ENCODE data around the gene LTBP3.
A peak's percentile ranks its signal among the peaks of the same experiment; 100 is the strongest.

The LTBP3 gene

DNA sequence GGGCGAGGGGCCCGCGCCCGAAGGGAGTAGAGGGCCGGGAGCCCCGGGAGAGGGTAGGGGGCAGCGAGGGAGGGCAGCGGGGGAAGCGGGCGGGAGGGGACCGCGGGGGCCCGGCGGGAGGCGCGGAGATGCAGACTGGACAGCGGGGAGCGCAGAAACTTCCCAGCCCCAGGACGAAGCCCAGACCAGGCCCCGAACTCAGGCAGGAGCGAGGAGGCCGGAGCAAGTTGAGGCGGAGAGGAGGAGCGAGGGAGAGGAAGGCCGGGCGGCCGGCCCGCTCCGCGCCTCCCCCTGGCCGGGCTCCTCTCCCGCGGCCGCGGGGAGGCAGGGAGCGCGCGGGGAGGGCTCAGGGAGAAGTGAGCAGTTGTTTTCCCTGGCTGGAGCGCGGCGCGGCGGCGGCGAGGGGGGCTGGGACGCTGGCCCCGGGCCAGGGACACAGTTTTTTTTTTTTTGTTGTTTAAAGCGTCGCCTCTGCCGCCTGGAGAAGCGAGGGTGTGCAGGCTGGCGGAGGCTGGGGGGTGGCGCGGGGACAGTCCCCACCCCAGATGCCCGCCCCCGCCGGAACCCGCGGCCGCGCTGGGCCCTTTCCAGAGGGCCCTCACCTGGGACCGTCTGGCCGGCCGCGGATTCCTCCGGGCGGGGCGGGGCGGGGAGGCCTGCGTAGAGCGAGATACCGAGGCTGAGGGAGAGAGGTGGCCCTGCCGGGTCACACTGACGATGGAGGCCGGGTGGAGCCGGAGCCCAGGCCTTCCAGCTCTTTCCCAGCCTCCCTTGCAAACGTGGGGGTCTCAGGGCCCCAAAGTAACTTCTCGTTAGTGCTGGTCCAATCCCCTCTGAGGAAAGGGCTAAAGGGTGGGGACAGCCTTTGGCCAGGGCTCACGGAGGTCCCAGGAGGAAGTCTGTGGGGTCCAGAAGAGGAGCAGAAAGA, at the start of gene LTBP3:
TSS of gene LTBP3 (minus strand) at position 358 of the 928 bp plus-strand sequence. CDS start 400 bp downstream, outside the sequence.
- DNase-seq (ENCODE audit: low read depth): no peak

DNA sequence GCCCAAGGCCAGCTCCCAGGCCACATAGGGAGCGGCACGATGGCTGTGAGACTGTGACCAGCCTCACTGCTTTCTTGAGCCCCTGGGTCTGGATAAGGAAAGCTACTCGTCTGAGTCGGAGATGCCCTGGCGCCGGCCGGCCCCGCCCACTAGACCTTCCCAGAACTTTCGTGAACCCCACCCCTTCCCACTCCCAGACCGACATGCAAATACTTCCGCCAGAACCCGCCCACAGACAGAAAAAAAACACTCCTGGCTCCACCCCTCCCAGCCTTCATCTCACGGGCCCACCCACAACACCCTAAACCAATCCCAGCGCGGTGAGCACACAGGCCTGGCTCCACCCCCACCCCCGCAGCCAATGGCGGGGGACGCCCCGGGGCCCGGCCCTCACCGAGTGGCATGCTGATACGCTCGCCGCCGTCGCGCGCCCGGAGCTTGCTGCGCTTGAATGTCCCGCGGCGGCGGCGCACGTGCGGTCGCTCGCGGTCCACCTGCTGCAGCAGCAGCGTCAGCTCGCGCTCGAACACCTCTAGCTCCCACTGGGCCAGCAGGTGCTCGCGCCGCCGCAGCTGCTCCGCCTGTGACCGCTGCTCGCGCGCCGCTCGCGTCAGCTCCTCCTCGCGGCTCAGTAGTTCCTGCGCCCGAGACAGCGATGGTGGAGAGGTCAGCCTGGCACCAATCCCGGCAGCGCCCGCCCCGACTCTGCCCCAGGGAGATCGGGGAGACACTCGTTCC, 48.9 kb upstream of the LTBP3 start:
- no peak for DNase-seq (ENCODE audit: low read depth)

DNA sequence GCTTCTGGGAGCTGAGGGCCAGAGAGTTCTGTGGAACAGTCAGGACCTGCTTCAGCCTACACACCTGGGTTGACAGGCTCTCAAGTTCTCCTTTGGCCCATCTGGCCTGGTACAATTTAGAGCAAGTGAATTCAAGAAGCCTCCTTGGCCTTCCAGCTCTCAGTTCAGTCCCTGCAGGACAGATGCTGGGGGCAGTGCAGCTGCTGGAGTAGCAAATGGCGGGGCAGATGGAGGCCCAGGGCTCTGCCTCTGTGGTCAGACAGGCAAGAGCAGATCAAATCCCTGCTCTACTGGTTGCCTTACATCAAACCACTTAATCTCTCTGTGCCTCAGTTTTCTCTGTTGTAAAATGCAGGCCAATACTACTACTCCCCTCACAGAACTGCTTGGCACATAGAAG, 46.1 kb upstream of the LTBP3 start:
- no peak for DNase-seq (ENCODE audit: low read depth)

DNA sequence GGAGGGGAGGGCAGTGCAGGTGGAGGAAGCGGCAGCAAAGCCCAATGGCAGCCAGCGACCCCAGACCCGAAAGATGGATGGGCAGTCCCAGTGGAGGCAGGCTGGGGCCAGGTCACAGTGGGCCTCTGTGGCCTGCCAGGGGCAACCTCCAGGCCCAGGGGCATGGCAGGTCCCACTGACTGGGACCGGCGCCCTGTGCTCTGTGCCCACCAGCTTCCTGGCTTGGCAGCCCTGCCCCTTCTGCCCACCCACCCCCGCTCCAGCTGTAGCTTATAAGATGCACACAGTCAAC, 41.7 kb upstream of the LTBP3 start:
- DNase-seq (ENCODE audit: low read depth): no peak

DNA sequence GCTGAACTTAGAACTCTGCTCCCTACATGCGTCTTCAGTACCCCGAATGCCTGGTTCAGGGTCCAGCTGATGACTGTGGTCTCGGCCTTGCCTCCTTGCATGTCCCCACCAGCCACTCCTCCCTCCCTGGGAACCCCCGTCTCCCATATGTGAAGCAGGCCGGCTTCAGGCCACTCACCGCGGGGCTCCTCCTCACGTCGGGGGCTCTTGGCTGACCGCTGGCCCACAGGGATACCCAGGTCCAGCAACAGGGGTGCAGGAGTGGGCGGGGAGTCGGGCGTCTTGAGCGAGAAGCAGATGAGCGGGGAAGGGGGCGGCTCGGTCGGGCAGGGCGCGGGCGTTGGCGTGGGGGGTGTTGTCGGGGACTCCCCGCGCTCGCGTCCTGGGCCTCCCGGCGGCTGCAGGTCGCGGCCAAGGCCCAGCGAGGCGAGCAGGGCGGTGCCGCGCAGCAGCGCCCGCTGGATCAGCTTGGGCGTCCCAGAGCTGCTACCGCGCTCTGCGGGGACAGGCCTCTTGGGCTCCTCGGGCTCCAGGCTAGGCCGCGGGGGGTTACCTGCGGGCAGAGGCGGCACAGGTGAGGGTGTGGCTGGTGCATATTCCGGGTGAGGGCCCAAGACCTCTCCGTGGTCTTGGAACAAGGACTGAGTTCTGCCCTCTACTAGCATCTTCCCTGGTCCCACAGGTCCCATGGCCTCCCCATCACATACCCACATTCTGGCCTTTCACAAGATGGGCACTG, 41.2 kb upstream of the LTBP3 start:
- DNase-seq (ENCODE audit: low read depth): no peak

DNA sequence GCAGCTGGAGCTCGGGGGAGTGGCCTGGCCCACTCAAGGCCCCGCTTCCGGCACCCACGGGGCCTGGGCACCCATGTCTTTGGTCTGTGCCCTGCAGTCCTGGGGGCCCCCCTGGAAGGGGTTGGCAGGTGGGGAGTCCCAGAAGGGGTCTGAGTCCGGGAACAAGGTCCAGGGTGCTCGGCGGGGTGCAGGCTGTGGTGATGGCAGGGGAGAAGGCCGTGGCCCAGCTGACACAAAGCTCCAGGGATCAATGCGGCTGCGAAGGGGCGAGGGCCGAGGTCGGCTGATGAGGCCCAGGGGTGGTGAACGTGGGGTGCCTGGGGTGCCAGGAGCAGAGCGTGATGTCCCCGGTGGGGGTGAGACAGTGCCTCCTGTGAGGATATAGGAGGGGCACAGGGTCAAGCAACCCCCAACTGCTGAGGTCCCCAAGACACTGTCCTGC, 40.1 kb upstream of the LTBP3 start:
- no peak for DNase-seq (ENCODE audit: low read depth)

DNA sequence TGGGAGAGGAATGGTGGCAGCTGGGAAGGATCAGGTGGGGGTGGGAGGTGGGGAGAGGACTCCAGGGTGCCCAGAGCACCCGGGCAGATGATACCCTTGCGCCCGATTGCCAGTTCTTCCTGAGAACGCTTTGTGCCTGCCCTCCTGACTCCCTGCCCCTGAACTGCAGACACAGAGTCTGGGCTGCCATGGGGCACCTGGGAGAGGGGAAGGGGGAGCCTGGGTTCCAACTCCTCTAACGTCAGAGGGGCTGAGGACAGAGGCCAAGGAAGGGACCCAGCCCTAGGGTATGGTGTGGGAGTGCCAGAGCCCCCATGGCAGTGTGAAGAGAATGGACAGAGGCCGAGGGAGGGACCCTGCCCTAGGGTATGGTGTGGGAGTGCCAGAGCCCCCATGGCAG, 38.4 kb upstream of the LTBP3 start:
- no peak for DNase-seq (ENCODE audit: low read depth)

DNA sequence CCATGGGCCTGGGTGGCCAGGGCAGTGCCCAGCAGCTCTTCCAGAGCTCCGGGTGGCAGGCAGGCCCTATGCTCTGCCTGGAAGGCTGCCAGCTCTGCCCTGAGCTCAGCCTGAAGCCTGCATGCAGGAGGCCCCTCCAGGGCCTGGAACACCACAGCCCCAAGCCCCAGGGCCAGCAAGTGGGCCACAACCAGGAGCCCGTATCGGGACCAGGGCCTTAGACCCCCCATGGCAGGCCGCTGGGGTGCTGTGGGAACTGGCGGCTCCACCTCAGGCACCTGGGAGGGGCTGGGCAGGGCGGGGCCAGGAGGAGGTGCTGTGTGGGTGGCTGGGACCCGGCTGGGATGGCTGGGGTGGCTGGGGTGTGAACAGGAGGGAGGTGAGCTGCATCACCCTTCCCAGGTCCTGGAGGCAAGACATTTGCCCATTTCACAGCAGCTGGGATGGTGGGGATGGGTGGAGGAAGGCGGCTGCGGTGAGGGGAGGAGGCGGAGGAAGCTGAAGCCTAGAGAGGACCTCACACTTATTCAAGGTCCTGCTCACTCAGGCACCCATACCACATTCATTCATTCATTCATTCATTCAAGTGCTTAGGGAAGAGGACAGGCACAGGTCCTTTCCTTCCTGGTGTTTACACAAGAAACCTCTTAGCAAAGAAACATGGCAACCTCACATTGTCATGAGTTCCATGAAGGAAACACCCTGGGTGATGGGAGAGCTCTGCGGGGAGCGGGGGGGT, 37.6 kb upstream of the LTBP3 start, which contains the start of gene KCNK7:
TSS of gene KCNK7 (minus strand) at position 258 of the 739 bp plus-strand sequence. CDS start at position 230, 28 bp downstream.
- no peak for DNase-seq (ENCODE audit: low read depth)

DNA sequence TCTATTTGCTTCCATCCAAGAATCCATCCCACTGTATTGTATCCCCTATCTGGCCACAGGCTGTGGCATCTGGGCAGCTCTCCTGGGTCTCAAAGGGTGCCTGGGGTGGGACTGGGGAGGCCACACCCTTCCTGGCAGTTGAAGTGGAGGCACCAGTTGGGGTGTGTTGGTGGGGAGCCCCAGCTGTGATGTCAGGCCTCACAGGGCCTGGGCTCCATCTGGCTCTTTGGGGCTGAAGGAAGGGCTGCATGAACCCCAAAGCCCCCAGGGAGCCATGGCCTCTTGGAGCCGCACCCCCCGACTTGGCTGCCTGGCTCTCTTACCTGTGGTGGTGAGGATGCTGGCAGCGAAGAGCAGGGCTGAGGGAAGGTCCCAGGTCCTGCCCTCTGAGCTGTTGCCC, 37.0 kb upstream of the LTBP3 start:
- DNase-seq (ENCODE audit: low read depth): no peak

DNA sequence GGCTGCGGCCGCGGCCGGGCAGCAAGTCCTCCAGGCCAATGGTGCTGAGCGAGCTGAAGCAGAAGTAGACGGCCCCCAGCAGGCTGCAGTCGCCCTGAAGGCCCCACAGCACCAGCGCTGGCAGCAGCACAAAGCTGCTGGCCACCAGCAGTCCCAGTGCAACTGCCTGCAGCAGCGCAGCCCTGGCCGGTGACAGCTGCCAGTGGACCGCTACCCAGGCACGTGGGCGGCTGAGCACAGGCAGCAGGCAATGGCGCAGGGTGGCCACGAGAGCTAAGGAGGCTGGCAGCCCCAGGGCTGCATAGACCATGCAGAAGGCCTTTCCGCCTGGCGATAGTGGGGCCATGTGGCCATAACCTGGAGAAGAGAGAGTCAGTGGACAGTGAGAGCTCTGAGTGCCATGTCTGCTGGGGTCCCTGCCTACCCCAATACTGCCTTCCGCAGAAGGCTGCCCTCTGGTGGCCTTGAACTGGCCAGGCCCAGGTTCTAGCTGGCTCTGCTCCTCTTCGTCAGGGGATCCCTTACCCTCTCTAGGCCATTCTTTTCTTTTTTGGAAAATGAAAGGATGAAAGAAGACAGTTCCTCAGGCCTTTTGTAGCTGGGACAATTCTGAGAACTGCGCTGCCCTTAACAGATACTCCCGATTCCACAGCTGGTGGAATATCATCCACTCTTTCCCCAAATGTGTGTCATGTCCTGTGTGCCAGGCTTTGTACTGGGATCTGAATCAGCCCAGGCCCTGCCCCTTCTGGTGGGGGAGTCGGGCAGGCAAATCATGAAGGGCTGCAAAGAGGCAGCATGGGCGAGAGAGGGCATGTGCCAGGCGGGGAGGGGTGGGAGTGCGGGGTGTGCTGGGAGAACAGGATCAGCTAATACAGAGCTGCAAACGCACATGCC, 35.6 kb upstream of the LTBP3 start:
- no peak for DNase-seq (ENCODE audit: low read depth)

DNA sequence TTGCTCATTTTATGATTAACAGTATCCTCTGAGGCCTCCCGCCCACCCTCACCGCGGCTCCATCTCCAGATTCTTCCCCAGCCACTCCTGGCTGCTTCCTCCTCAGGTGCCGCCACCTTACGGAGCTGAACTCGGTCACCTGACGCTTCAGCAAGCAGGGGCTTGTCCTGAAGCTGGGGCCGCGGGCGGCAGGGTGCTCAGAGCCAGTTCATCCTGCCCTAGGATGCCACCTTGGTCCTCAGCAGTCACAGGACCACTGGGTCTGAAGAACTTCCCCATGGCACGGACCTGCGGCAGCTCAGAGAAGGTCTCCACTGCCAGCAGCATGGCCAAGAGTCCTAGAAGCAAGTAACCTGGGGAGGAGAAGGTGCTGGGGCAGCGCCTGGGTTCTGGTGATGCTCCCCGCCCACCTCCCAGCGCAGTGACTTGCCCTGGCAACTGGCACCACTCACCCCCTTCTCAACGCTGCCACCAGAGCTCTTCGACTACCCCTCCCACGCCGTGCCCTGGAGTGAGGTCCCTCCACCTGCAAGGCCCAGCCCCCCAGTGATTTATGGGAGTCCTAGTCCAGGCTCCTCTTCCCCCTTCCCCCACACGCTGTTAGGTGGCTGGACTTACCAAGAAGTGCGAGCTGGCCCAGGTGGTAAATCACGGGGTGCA, 34.8 kb upstream of the LTBP3 start:
- no peak for DNase-seq (ENCODE audit: low read depth)

DNA sequence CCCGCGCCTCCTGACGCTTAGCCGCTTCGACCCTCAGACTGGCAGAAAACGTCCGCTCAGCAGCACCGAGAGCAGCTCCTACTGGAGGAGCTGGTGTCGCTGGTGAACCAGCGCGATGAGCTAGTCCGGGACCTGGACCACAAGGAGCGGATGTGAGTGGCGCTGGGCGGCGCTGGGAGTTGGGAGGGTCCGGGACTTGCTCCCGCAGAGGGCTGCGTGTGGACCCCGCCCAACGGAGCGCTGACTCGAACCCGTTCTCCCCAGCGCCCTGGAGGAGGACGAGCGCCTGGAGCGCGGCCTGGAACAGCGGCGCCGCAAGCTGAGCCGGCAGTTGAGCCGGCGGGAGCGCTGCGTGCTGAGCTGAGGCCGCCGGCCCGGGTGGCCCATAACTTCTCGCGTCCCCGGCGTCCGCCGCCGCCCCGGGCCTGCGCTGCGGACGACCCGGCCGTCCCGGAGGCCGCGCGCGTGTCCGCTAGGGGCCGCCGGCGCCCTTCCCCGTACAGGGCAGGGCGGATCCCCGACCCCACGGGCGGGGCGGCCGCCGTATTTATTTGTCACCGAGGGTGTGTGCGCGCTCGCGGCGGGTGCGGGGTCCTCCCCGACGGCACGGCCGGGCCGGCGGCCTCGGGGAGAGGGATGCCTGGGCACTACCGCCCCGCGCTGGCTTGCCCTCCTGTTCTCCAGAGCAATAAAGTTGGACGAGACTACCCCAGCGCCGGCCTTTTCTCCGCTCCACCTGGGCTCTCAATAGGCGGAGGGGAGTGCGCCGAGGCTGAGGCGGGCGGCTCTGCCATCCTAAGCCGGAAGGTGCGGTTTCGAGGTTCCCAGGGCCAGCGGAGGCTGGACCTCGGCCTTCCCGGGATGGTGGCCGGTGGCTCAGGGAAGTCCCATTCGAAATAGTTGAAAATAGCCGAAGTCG, 34.0 kb upstream of the LTBP3 start:
- no peak for DNase-seq (ENCODE audit: low read depth)

DNA sequence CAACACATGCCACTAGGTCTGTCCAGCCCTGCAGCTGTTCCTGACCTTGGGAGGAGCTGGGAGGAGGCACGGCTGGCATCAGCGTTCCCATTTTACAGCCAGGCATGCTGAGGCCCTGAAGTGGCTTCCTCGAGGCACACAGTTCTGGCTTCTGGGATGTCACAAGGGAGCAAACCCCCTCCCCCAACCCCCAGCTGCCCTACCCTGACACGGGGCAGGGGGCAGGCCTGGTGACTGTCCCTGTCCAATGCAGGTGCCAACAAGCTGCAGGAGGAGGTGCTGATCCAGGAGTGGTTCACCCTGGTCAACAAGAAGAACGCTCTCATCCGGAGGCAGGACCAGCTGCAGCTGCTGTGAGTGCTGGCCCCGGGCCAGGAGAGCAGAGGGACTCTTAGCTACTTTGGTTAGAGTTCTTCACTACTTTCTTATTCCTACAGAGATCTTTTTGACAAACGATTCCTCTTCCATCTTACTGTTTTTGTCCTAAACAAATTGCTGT, 32.1 kb upstream of the LTBP3 start:
- no peak for DNase-seq (ENCODE audit: low read depth)

DNA sequence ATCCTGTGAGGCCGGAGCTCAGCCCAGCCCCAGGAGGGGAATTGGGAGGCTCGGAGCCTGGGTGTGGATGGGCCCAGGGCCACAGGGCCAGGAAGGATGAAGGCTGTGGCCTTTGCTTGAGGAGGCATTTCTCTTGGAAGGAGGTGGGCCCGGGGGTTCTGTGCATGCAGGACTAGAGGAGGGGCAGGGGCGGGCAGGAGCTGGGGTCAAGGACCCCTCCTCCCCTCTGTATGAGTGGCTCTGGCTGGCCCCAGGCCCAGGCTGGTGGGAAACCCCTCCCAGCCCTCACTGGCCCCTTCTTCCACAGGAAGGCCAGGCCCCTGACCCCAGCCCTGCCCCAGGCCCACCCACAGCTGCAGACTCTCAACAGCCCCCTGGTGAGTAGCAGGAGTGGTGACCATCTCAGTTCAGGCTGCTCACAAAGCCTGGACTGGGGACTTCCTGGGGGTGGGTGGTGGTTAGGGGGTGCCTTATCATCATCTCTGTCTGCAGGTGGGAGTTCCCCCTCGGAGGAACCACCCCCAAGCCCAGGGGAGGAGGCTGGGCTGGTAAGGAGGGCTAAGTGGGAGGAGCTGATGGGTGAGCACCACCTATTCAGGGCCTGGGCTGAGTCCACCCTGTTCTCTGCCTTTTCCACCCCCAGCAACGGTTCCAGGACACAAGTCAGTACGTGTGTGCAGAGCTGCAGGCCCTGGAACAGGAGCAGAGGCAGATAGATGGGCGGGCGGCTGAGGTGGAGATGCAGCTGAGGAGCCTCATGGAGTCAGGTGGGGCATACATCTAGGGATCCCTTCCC, 31.5 kb upstream of the LTBP3 start:
- no peak for DNase-seq (ENCODE audit: low read depth)

DNA sequence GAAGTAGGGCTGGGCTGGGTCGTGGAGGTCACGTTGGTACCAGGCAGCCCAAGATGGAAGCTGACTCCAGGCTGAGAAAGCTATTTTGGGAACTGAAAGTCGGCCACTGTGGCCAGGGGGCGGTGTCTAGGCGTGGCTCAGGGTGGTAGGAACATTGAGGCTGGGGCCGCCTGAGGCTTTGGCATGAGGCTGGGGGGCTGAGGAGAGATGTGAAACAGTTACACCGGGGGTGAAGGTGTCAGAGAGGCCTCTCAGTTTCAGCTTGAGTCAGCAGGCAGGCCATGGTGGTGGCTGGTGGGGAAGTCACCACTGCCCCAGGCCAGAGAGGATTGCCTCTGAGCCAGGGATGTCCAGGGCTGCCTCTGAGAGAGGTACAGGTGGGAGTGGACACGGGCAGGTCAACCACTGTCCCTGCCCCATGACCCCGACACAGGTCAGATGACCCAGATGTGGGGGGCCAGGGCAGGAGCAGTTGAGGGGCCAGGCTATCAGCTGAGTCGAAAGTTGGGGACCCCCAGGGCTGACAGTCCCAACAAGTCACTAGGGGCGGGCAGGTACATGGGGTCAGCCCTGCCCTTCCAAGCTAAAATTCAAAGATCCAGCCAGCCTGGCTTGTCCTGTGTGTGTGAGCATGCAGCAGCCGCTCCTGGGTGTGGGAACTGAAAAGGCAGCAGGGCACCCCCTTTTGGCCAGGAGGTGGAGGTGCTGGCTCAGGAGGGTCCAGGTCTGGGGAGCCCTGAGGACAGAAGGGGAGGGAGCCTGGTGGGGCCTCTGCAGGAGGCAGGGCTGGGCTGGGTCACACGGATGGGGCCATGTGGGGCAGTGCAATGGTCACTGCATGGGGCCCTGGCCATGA, 30.3 kb upstream of the LTBP3 start:
- DNase-seq (ENCODE audit: low read depth): peak; percentile 55

DNA sequence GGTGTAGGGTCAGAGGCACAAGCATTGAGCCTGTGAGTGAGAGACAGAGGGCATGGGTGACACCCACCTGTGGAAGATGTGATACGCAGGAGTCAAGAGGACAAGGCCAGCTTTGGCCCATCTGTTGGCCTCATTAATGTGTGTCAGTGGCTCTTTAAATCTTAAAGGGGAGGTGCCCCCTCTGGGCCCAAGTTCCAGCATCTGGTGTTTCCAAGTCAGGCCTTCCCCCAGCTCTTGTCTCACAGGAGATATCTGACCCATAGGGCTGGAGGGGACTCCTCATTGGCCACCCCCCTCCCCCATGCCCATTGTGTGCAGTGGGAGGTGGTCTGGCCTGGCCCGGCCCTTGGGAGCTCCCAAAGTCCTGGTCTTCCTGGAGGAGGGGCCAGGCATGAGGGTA, 28.5 kb upstream of the LTBP3 start:
- no peak for DNase-seq (ENCODE audit: low read depth)

DNA sequence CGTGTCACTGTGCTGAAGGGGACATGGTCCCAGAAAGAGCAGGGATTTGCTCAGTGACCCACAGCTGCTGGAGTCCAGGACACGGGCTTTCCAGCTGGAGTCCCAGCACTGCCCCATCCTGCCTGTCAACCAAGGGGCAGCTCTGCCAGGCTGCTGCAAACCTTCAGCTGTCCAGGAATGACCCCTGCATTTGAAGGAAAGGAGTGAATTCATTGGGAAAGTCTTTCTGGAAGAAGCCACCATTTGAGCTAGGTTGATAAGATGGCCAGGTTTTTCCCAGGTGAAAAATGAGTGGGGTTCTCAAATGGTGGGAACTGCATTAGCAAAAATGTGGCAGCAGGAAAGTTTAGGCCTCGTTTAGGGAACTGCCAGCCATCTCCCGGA, 28.1 kb upstream of the LTBP3 start:
- no peak for DNase-seq (ENCODE audit: low read depth)
